CD4-positive, CD25-positive, alpha-beta regulatory T cell (primary cell): ENCODE results near the gene CUX1. TPM values are rescaled to one million over a fixed set of nuclear protein-coding genes. Genes with fewer than 3 reads are reported as not detected.

ENCODE experiments used
- ATAC-seq, 2 donors: fragments of 150-1000 bp; cut with Tn5 transposase; one replicate each; pipeline ENCODE4 v1.10.0; 2021; ENCODE audit warnings: low read depth in 2 of 2, moderate number of reproducible peaks in 2 of 2, moderate library complexity in 1 of 2
- DNase-seq, 3 donors: peaks; one replicate each; pipeline versions ENCODE4 v3.0.0 to v3.0.0-alpha.2; 2012 to 2022; ENCODE audit warnings: mixed read lengths in 1 of 3
- H3K27ac ChIP-seq: one replicate; pipeline ENCODE4 v1.7.0; 2013; ENCODE audit warnings: mild to moderate bottlenecking, low read length; ENCODE audit not compliant: insufficient read depth, poor library complexity, severe bottlenecking
- H3K27me3 ChIP-seq: one replicate; pipeline ENCODE4 v1.7.0; 2013; ENCODE audit warnings: low read length; ENCODE audit not compliant: control insufficient read depth, insufficient read depth
- H3K36me3 ChIP-seq: one replicate; pipeline ENCODE4 v1.7.0; 2013; ENCODE audit warnings: mild to moderate bottlenecking, low read length, moderate library complexity; ENCODE audit not compliant: control insufficient read depth, insufficient read depth
- H3K4me1 ChIP-seq: 2 replicates; pipeline ENCODE4 v1.7.0; 2013; ENCODE audit warnings: mild to moderate bottlenecking, low read length; ENCODE audit not compliant: insufficient read depth, control insufficient read depth, poor library complexity, severe bottlenecking
- H3K4me3 ChIP-seq: one replicate; pipeline ENCODE4 v1.7.0; 2013; ENCODE audit warnings: low read depth, mild to moderate bottlenecking, low read length, moderate library complexity
- H3K9me3 ChIP-seq, 2 experiments: 1 replicate in 1 of 2; 2 replicates in 1 of 2; pipeline ENCODE4 v1.7.0; 2013; ENCODE audit warnings: low read length in 2 of 2, mild to moderate bottlenecking in 1 of 2, moderate library complexity in 1 of 2; ENCODE audit not compliant: control insufficient read depth in 2 of 2
- H3K27ac Mint-ChIP-seq, 3 donors: one replicate each; pipeline ENCODE4 v1.8.0; 2020 to 2022; ENCODE audit warnings: mild to moderate bottlenecking in 3 of 3, mixed read lengths in 3 of 3, moderate library complexity in 2 of 3
- H3K27me3 Mint-ChIP-seq: one replicate; pipeline ENCODE4 v1.8.0; 2022; ENCODE audit warnings: mild to moderate bottlenecking, mixed read lengths
- H3K36me3 Mint-ChIP-seq: one replicate; pipeline ENCODE4 v1.8.0; 2020; ENCODE audit warnings: mixed read lengths
- H3K4me1 Mint-ChIP-seq, 4 donors: one replicate each; pipeline ENCODE4 v1.8.0; 2020 to 2022; ENCODE audit warnings: mixed read lengths in 4 of 4, mild to moderate bottlenecking in 1 of 4
- H3K4me3 Mint-ChIP-seq, 4 donors: one replicate each; pipeline ENCODE4 v1.8.0; 2020 to 2022; ENCODE audit warnings: mild to moderate bottlenecking in 4 of 4, mixed read lengths in 4 of 4, moderate library complexity in 3 of 4
- H3K9me3 Mint-ChIP-seq, 7 donors: one replicate each; pipeline ENCODE4 v1.8.0; 2020 to 2022; ENCODE audit warnings: mixed read lengths in 7 of 7, mild to moderate bottlenecking in 3 of 7, moderate library complexity in 2 of 7
- polyA plus RNA-seq, 4 donors: library from polyadenylated mRNA; unstranded; fragments of 300-500 nt; fragmentation: Illumina TruSeq; gene quantifications; one replicate each; pipeline ENCODE4 v1.2.3, GENCODE V29; 2021
- total RNA-seq: library from RNA; stranded (reverse); gene quantifications from one replicate; pipeline ENCODE4 v1.2.3, GENCODE V29; 2022

The CUX1 gene
- total and polyA plus RNA-seq, 5 donors from 2014 or later: 6.0 to 45.1 (median 7.8) TPM

DNA sequence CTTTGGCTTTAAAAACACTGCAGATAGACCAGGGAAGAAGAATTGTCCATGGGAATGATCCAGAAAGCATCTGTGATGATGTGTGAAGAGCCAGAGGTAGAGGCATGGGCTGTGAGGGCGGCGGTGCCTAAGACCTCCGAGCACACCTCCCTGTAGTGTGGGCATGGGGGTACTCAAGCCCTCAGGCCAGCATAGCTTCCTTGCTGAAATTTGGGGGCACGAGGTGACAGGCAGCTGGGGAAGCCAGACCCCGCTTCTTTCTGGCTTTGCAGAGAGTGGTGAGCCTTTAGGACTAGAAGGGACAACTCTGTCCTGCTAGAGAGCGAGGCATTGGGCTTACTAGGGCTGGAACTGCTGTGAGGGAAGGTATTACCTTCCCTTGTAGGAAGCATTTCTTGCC is 281.6 kb downstream of the CUX1 start:
- Histone ChIP-seq H3K4me3 (no peak overlapping the region), H3K4me1 (no peaks in the 10 kb centered on the region), H3K36me3 (peaks cover 9% of the 10 kb centered on the region), H3K27ac (no peak overlapping the region), H3K27me3 (no peaks in the 10 kb centered on the region), H3K9me3 (no peaks in the 10 kb centered on the region)
- Mint-ChIP-seq H3K36me3 (peaks cover 17% of the 10 kb centered on the region), H3K27ac (peak overlapping the region in 1 of 3 donors; percentile 31), H3K4me3 (no peak overlapping the region), H3K27me3 (no peaks in the 10 kb centered on the region), H3K4me1 (no peaks in the 10 kb centered on the region), H3K9me3 (no peaks in the 10 kb centered on the region)
- DNase-seq: no peak
- no peak for ATAC-seq

DNA sequence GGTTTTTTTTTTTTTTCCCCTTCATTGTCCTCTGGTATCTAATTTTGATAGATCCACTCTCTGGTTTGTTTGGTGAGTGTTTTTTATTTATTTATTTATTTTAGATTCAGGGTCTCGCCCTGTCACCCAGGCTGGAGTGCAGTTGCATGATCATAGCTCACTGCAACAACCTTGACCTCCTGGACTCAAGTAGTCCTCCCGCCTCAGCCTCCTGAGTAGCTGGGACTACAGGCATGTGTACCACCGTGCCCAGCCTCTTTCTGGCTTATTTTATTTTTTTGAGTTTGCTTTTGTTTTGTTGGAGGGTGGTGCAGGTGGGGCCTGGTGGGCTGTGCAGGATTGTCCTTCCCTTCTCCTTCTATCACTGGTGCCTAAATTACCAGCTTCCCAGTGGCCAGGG is 282.0 kb downstream of the CUX1 start:
- no peak for ATAC-seq
- no peak for DNase-seq
- H3K4me1 ChIP-seq: no peaks in the 10 kb centered on the region
- peaks cover 9% of the 10 kb centered on the region for H3K36me3 ChIP-seq
- H3K27me3 Mint-ChIP-seq: no peaks in the 10 kb centered on the region
- H3K4me1 Mint-ChIP-seq: no peaks in the 10 kb centered on the region
- H3K36me3 Mint-ChIP-seq: peaks cover 22% of the 10 kb centered on the region
- H3K4me3 ChIP-seq: no peak overlapping the region
- H3K27ac ChIP-seq: no peak overlapping the region
- H3K4me3 Mint-ChIP-seq: no peak overlapping the region
- H3K9me3 ChIP-seq: no peaks in the 10 kb centered on the region
- no peaks in the 10 kb centered on the region for H3K27me3 ChIP-seq
- no peaks in the 10 kb centered on the region for H3K9me3 Mint-ChIP-seq
- no peak overlapping the region for H3K27ac Mint-ChIP-seq

DNA sequence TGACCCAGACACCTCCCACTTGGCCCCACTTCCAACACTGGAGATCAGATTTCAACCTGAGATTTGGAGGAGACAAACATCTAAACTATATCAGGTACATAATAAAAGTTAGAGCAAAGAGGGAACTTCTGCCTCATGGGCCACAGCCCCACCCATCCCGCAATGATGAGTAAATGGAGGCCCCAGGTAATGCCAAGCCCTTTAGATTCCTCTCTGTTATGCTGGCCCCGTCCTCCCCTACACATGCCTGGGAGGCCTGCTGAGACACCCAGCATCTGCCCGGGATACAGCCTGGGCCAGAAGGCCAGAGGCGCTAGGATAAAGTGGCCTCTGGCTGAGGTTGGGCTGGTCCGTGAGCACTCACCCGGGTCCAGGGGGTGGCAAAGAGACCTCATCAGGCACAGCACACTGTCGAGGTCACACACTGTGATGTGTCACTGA is 283.7 kb downstream of the CUX1 start:
- H3K4me3 Mint-ChIP-seq: no peak overlapping the region
- no peaks in the 10 kb centered on the region for H3K4me1 Mint-ChIP-seq
- DNase-seq (no peak), ATAC-seq (no peak)
- no peak overlapping the region for H3K27ac Mint-ChIP-seq
- Histone ChIP-seq H3K27me3 (no peaks in the 10 kb centered on the region), H3K27ac (no peak overlapping the region), H3K9me3 (no peaks in the 10 kb centered on the region), H3K4me1 (no peaks in the 10 kb centered on the region), H3K36me3 (peaks cover 12% of the 10 kb centered on the region), H3K4me3 (no peak overlapping the region)
- no peaks in the 10 kb centered on the region for H3K27me3 Mint-ChIP-seq
- H3K9me3 Mint-ChIP-seq: no peaks in the 10 kb centered on the region
- H3K36me3 Mint-ChIP-seq: peaks cover 22% of the 10 kb centered on the region

DNA sequence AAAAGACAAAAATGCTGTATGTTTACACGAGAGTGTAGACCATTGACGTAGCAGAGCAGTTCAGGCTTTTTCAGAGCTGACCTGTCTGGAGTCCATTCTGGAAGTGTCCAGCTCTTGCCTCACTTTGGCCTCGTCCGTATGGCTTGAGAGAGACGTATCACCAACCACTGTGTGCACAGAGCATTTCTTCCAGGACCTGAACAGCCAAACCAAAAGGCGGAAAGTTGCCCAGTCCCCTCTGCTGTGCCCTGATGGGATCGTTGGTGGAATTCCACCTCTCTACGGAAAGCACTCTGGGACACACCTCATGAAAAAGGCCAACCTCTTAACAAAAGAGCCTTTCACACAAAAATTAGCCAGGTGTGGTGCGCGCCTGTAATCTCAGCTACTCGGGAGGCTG is 284.5 kb downstream of the CUX1 start:
- H3K9me3 ChIP-seq: no peaks in the 10 kb centered on the region
- H3K4me1 ChIP-seq: no peaks in the 10 kb centered on the region
- H3K4me3 ChIP-seq: no peak overlapping the region
- H3K27ac ChIP-seq: no peak overlapping the region
- DNase-seq (no peak), ATAC-seq (no peak)
- H3K27me3 ChIP-seq: no peaks in the 10 kb centered on the region
- no peaks in the 10 kb centered on the region for H3K27me3 Mint-ChIP-seq
- no peaks in the 10 kb centered on the region for H3K9me3 Mint-ChIP-seq
- no peak overlapping the region for H3K27ac Mint-ChIP-seq
- peaks cover 27% of the 10 kb centered on the region for H3K36me3 Mint-ChIP-seq
- H3K36me3 ChIP-seq: peaks cover 14% of the 10 kb centered on the region
- H3K4me1 Mint-ChIP-seq: no peaks in the 10 kb centered on the region
- no peak overlapping the region for H3K4me3 Mint-ChIP-seq

DNA sequence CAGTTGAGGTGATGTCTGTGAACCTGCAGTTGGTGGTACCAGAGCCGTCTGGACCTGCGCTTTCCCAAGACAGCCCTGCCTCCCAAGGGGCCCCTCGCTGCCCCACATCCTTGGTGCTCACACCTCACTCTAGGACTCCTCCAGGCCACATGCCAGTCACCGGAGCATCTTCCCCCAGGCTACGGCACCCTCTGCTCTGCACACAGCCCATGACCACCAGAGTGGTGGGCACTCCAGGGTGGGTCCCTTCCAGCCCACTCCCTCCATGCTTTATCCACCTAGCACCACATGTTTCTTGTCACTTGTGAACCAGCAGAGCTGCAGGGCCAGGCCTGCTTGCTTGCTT is 285.6 kb downstream of the CUX1 start:
- H3K27me3 Mint-ChIP-seq: no peaks in the 10 kb centered on the region
- Histone ChIP-seq H3K27me3 (no peaks in the 10 kb centered on the region), H3K9me3 (no peaks in the 10 kb centered on the region), H3K36me3 (peaks cover 14% of the 10 kb centered on the region), H3K27ac (no peak overlapping the region), H3K4me3 (no peak overlapping the region), H3K4me1 (no peaks in the 10 kb centered on the region)
- no peaks in the 10 kb centered on the region for H3K9me3 Mint-ChIP-seq
- no peaks in the 10 kb centered on the region for H3K4me1 Mint-ChIP-seq
- DNase-seq (no peak), ATAC-seq (no peak)
- H3K27ac Mint-ChIP-seq: no peak overlapping the region
- H3K36me3 Mint-ChIP-seq: peaks cover 27% of the 10 kb centered on the region
- no peak overlapping the region for H3K4me3 Mint-ChIP-seq

DNA sequence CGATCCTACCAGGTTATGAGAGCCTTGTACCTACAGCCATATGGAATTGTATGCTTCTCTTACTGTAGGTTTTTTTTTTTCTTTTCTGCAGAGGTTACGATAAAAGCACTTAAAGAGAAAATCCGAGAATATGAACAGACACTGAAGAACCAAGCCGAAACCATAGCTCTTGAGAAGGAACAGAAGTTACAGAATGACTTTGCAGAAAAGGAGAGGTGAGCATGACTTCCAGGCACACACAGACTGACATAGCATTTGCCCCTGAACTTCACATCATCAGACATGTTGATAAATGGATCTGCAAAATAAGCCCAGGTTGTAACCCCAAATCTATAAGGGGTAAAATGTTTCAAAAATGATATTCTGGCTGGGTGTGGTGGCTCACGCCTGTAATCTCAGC is 286.8 kb downstream of the CUX1 start:
- H3K27ac Mint-ChIP-seq: no peak overlapping the region
- no peak overlapping the region for H3K27ac ChIP-seq
- peaks cover 21% of the 10 kb centered on the region for H3K36me3 Mint-ChIP-seq
- H3K9me3 Mint-ChIP-seq: no peaks in the 10 kb centered on the region
- no peaks in the 10 kb centered on the region for H3K9me3 ChIP-seq
- H3K4me3 Mint-ChIP-seq: peak overlapping the region in 1 of 4 donors; percentile 75
- no peak overlapping the region for H3K4me3 ChIP-seq
- H3K27me3 Mint-ChIP-seq: no peaks in the 10 kb centered on the region
- no peak for DNase-seq
- H3K4me1 ChIP-seq: no peaks in the 10 kb centered on the region
- H3K36me3 ChIP-seq: peaks cover 10% of the 10 kb centered on the region
- H3K27me3 ChIP-seq: no peaks in the 10 kb centered on the region
- H3K4me1 Mint-ChIP-seq: no peaks in the 10 kb centered on the region
- no peak for ATAC-seq

DNA sequence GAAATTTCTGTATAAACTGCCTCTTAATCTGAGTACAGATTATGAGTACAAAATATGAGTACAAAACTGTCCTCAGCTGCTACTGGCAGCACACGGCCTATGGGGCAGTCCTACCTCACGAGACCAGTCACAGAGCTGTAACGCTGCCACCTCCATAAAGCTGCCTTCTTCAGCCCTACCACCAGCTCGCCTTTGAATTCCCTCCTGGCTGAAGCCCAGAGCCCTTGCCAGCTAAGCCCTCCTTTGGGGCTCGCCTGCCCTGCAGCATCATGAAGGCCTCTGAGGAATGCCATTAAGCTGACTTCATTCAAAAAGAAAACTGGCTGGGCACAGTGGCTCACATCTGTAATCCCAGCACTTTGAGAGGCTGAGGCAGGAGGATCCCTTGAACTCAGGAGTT is 289.2 kb downstream of the CUX1 start:
- Mint-ChIP-seq H3K4me3 (no peak overlapping the region), H3K27me3 (no peaks in the 10 kb centered on the region), H3K9me3 (no peaks in the 10 kb centered on the region), H3K36me3 (peaks cover 21% of the 10 kb centered on the region), H3K4me1 (no peaks in the 10 kb centered on the region), H3K27ac (no peak overlapping the region)
- Histone ChIP-seq H3K27me3 (no peaks in the 10 kb centered on the region), H3K9me3 (no peaks in the 10 kb centered on the region), H3K4me1 (no peaks in the 10 kb centered on the region), H3K27ac (no peak overlapping the region), H3K36me3 (peaks cover 10% of the 10 kb centered on the region), H3K4me3 (no peak overlapping the region)
- ATAC-seq: no peak
- DNase-seq: no peak

DNA sequence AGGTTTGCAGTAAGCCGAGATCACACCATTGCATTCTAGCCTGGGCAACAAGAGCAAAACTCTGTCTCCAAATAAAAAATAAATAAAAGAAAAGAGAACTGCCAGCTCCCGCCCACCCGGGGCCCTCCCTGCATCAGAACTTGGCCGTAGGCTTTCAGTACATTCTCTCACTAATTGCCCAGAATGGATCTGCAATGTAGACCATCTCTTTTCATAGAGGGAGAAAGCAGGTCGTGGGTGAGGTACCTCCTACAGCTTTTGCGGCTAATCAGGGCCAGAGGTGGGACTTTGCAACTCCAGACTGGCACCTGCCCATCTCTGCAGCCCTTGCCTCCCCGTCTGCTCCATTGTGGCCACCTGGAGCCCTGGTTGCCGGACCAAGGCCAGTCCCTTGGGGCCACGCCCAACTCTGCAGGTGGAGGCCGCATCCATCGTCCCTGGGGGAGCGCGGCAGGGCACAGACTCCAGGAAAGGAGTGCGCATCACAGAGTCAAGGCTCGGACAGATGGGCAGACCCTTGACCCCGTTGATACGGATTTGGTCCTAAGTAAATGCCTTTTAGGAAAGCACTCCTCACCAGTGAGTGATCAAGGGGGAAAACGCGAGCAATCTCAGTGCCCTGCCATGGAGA is 290.2 kb downstream of the CUX1 start:
- Mint-ChIP-seq H3K27me3 (no peaks in the 10 kb centered on the region), H3K4me1 (no peaks in the 10 kb centered on the region), H3K36me3 (peaks cover 21% of the 10 kb centered on the region), H3K9me3 (no peaks in the 10 kb centered on the region), H3K27ac (no peak overlapping the region), H3K4me3 (no peak overlapping the region)
- no peaks in the 10 kb centered on the region for H3K4me1 ChIP-seq
- peaks cover 10% of the 10 kb centered on the region for H3K36me3 ChIP-seq
- no peaks in the 10 kb centered on the region for H3K27me3 ChIP-seq
- H3K4me3 ChIP-seq: no peak overlapping the region
- no peaks in the 10 kb centered on the region for H3K9me3 ChIP-seq
- ATAC-seq (no peak), DNase-seq (no peak)
- no peak overlapping the region for H3K27ac ChIP-seq
